Panc1 (cell line): ENCODE measurements around the gene SLC34A1.

Experiments used
- CTCF ChIP-seq: fragments of 450-650 bp; IDR thresholded peaks from 2 replicates; pipeline ENCODE4 v1.5.1; 2017; ENCODE audit warnings: mild to moderate bottlenecking
- POLR2AphosphoS5 ChIP-seq: IDR thresholded peaks from 2 replicates; pipeline ENCODE4 v1.6.1; 2012; ENCODE audit warnings: mild to moderate bottlenecking, low read depth, low read length, moderate library complexity
- REST ChIP-seq, 2 experiments: IDR thresholded peaks; 2 replicates each; pipeline ENCODE4 v1.6.1; 2011 to 2012; ENCODE audit warnings: low read depth in 2 of 2, control low read depth in 1 of 2, low read length in 1 of 2, mild to moderate bottlenecking in 1 of 2, moderate library complexity in 1 of 2; ENCODE audit not compliant: insufficient read depth in 1 of 2
- SIN3A ChIP-seq: IDR thresholded peaks from 2 replicates; pipeline ENCODE4 v1.6.1; 2012; ENCODE audit warnings: low read depth, mild to moderate bottlenecking, low read length, moderate library complexity, borderline replicate concordance; ENCODE audit not compliant: insufficient read depth
- TCF7L2 ChIP-seq: IDR thresholded peaks from 2 replicates; pipeline ENCODE4 v1.6.1; 2011; ENCODE audit warnings: mild to moderate bottlenecking, low read depth, low read length, inconsistent platforms

GRCh38 chr5:177434942-177435738 is 50.9 kb downstream of the SLC34A1 start:
- no peak for TF ChIP-seq CTCF
- no peak for TF ChIP-seq TCF7L2
- TF ChIP-seq REST (IDR thresholded peaks at IDR 0.05; ENCODE audit: insufficient read depth in 1 of 2, low read depth in 2 of 2, low read length in 1 of 2), result no peak
- TF ChIP-seq SIN3A, result no peak
- no peak for TF ChIP-seq POLR2AphosphoS5
